Activated CD8-positive, alpha-beta memory T cell treated with anti-CD3 and anti-CD28 coated beads, Interleukin-2, amount 50 U/mL, for 24 hours (primary cell): ENCODE measurements around the gene CCNB3.

Experiments used
- DNase-seq: peaks from one replicate; pipeline ENCODE4 v3.0.0-alpha.2; 2020; ENCODE audit errors: extremely low read depth

The CCNB3 gene

DNA sequence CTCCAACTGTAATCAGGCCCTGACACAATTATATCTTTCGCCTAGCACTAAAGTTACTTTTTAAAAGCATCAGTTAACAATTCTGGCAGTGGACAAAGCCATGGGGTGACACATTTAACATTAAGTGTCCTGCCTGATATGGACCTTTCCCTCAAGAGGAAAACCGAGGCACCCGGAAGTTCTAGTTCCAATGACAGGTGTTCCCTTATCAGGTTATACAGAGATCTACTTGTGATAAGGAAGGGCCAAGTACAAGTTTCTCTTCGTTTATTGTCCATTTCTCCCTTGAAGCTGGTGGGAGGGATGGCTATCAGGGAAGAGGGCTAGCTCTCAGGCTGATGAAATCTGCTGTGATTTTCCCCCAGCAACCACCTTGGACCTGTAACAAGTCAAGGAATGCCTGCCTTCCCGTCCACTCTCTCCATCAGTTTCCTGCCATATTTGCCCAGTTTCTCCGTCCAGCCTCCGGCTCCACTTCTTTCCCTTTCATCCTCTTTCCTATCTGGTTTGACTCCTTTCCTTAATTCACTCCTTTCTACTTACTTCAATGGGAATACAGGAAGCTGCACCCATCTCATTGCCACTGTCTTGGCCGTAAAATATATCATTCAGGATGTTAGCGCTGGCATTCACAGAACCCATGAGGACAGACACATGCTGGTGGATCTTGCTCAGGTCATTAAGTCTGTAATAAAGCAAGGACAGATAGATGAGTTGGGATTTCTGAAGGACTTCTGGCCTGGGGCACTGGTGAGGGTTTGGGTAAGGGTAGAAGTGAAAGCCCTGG, 171.1 kb downstream of the CCNB3 start:
- DNase-seq, result no peak

DNA sequence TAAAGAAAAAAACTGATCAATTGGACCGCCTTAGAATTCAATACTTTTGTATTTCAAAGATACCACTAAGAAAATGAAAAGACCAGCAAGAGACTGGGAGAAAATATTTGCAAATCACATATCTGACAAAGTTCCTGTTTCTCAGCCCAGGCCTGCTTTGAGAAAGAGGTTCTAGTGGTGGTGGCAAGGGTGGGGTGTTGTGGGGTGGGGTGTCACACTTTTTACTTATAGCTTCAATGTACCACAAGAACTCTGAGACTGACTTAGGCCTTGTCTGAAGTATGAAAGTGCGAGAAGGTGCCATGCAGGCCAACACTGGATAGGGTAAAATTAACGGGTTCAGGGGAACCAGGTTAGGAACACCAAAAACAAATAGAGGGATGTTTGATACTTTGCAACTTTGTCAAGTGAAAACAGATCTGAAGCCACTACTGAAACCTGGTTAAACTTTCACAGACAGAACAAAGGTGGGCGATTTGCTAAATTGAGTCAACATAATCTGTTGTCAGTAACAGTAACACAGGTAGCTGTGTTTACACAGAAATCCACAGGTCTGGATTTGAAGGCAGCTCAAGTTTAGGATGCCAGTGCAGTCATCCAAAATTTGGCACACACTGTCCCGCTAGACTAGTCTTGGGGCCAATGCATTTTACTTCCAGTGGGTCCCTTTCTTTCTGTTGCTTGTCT, 177.3 kb downstream of the CCNB3 start:
- DNase-seq, result no peak

DNA sequence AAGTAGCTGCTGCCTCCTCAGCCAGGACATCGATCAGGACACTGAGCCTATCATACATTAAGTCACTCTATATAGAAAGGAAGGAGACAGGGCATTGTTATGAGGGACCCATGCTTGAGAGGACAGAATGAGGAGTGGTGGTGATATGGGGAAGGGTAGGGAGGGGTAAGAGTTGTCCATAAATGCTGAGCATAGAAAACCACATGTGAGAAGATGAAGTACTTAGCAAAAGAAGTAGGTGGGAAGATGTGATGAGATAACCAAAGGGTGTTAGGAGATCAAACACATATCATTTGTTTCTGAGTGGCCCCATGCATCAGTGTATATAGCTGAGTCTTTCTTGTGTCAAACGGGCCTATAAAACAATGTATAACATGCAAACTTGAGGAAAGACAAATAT, 182.0 kb downstream of the CCNB3 start:
- no peak for DNase-seq

DNA sequence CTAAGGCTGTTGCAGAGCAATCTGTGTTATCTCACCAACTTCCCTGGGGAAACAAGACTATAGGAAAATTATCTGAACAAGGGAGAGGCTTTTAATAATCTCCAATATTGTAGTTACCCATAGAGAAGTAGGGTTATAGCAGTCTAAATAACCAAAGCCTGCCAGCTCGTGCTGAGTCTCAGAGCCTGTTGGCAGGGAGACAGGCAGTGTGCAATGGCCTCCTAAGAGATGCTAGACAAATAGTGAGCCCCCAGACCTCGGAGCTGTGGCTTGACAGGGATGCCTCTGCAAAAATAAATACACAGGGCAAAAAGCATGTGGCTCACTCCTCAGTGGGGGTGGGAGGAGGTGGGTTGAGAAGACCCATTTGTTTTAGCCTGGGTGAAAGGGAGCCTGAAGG, 189.3 kb downstream of the CCNB3 start:
- no peak for DNase-seq
